Fibroblast of villous mesenchyme (primary cell): Measurements from ENCODE around the gene CPNE6. TPM values are rescaled to one million over a fixed set of nuclear protein-coding genes. Genes with fewer than 3 reads are reported as not detected.

Experiments
- DNase-seq: peaks from one replicate; pipeline ENCODE4 v3.0.0-alpha.2; 2010; ENCODE audit warnings: low read depth
- H3K4me3 ChIP-seq: 2 replicates; pipeline ENCODE4 v1.5.1; 2011; ENCODE audit warnings: low read depth, mild to moderate bottlenecking, low read length
- CTCF ChIP-seq: IDR thresholded peaks from 2 replicates; pipeline ENCODE4 v1.5.1; 2012; ENCODE audit warnings: low read depth, mild to moderate bottlenecking, low read length; ENCODE audit not compliant: insufficient read depth
- total RNA-seq: library from RNA; depleted of rRNA; stranded (reverse); fragments of >200 nt; gene quantifications from 2 replicates; pipeline ENCODE4 v1.2.3, GENCODE V29; 2012

CPNE6 gene
- total RNA-seq, 1 donor = not detected

- no peak for TF ChIP-seq CTCF
- H3K4me3 ChIP-seq = no peak overlapping the region
- DNase-seq = no peak
These were observed 10.1 kb upstream of the CPNE6 start for GRCh38 chr14:24060984-24061913.

GRCh38 chr14:24062216-24062980, 9.0 kb upstream of the CPNE6 start:
- TF ChIP-seq CTCF = no peak
- DNase-seq = no peak

GRCh38 chr14:24063263-24063836, 8.0 kb upstream of the CPNE6 start:
- DNase-seq = no peak
- no peak overlapping the region for H3K4me3 ChIP-seq
- no peak for TF ChIP-seq CTCF

More at GRCh38 chr14:24062216-24062980, 9.0 kb upstream of the CPNE6 start:
- H3K4me3 ChIP-seq = no peak overlapping the region

GRCh38 chr14:24064091-24064795, 7.1 kb upstream of the CPNE6 start:
- H3K4me3 ChIP-seq = no peak overlapping the region
- no peak for DNase-seq
- no peak for TF ChIP-seq CTCF

- TF ChIP-seq CTCF = no peak
- no peak for DNase-seq
These were observed 6.5 kb upstream of the CPNE6 start for GRCh38 chr14:24064856-24065255.

GRCh38 chr14:24065408-24065807, 6.0 kb upstream of the CPNE6 start:
- TF ChIP-seq CTCF = no peak
- no peak for DNase-seq

More at GRCh38 chr14:24064856-24065255, 6.5 kb upstream of the CPNE6 start:
- H3K4me3 ChIP-seq = no peak overlapping the region

More at GRCh38 chr14:24065408-24065807, 6.0 kb upstream of the CPNE6 start:
- no peak overlapping the region for H3K4me3 ChIP-seq
